Natural killer cell (primary cell): ENCODE measurements around the gene IL17RD. TPM values are rescaled to one million over a fixed set of nuclear protein-coding genes. Genes with fewer than 3 reads are reported as not detected.
"Not testable (repeated sequence)": the region's sequence is repeated elsewhere in the genome, so short reads cannot be mapped to it uniquely, and the experiment has no call there.

Source experiments
- ATAC-seq, 3 donors: fragments of 150-1000 bp in 2 of 3; fragments of 200-7000 bp in 1 of 3; cut with Tn5 transposase; 1 replicate in 1 of 3; 2 replicates in 2 of 3; pipeline ENCODE4 v1.10.0; 2021; ENCODE audit warnings: mild to moderate bottlenecking in 2 of 3, moderate library complexity in 2 of 3
- DNase-seq, 2 donors: peaks; one replicate each; pipeline versions ENCODE4 v3.0.0 to v3.0.0-alpha.2; 2013 to 2021; ENCODE audit warnings: mixed read lengths in 1 of 2
- H3K27ac ChIP-seq: one replicate; pipeline ENCODE4 v1.5.1; 2013; ENCODE audit warnings: mild to moderate bottlenecking, low read length
- H3K27me3 ChIP-seq: one replicate; pipeline ENCODE4 v1.6.1; 2013; ENCODE audit warnings: low read length; ENCODE audit not compliant: control insufficient read depth, insufficient read depth
- H3K36me3 ChIP-seq: one replicate; pipeline ENCODE4 v1.6.1; 2013; ENCODE audit warnings: low read length; ENCODE audit not compliant: control insufficient read depth, insufficient read depth
- H3K4me1 ChIP-seq: one replicate; pipeline ENCODE4 v1.6.1; 2013; ENCODE audit warnings: low read length; ENCODE audit not compliant: control insufficient read depth, insufficient read depth
- H3K4me3 ChIP-seq: one replicate; pipeline ENCODE4 v1.5.1; 2013; ENCODE audit warnings: low read length
- H3K9me3 ChIP-seq: one replicate; pipeline ENCODE4 v1.6.1; 2013; ENCODE audit warnings: low read length; ENCODE audit not compliant: control insufficient read depth, insufficient read depth
- H3K27ac Mint-ChIP-seq, 2 donors: one replicate each; pipeline ENCODE4 v1.8.0; 2022; ENCODE audit warnings: mild to moderate bottlenecking in 2 of 2, mixed read lengths in 2 of 2, moderate library complexity in 1 of 2
- H3K27me3 Mint-ChIP-seq, 2 donors: one replicate each; pipeline ENCODE4 v1.8.0; 2022; ENCODE audit warnings: low read depth in 2 of 2, mixed read lengths in 2 of 2
- H3K36me3 Mint-ChIP-seq: one replicate; pipeline ENCODE4 v1.8.0; 2022; ENCODE audit warnings: mixed read lengths
- H3K4me1 Mint-ChIP-seq, 2 donors: one replicate each; pipeline ENCODE4 v1.8.0; 2022; ENCODE audit warnings: mixed read lengths in 2 of 2
- H3K4me3 Mint-ChIP-seq: one replicate; pipeline ENCODE4 v1.8.0; 2022; ENCODE audit warnings: mild to moderate bottlenecking, moderate library complexity, mixed read lengths
- H3K9me3 Mint-ChIP-seq, 2 donors: one replicate each; pipeline ENCODE4 v1.8.0; 2022; ENCODE audit warnings: mixed read lengths in 2 of 2
- CTCF ChIP-seq: fragments of 200-600 bp; IDR thresholded peaks from one replicate; pipeline ENCODE4 v1.8.0; 2022; ENCODE audit warnings: antibody characterized with exemption
- WGBS: methylation state at CpG from one replicate; pipeline ENCODE4 v1.1.7; 2013; ENCODE audit warnings: missing lambda C conversion rate; ENCODE audit not compliant: insufficient coverage; 5-methylcytosine and 5-hydroxymethylcytosine counted together
- intact Hi-C: fragments of 100-400 bp; cut with micrococcal nuclease; formaldehyde crosslinking; loops from one replicate; pipeline ENCODE4 v1.14.2; 2022
- total RNA-seq, 4 donors: library from RNA; stranded (reverse); fragments of 120-200 nt in 1 of 4; gene quantifications; one replicate each; pipeline versions ENCODE4 v1.2.3 to v1.2.4, GENCODE V29; 2013 to 2022

The IL17RD gene
- total RNA-seq, 3 donors from 2014 or later (not counting 1 experiment from before 2014, with no cell fraction given), result 0.05 to 0.08 TPM; not detected in 1

- no peak for TF ChIP-seq CTCF
- Histone ChIP-seq H3K36me3 (no peaks in the 10 kb centered on the region), H3K4me3 (no peak overlapping the region), H3K4me1 (no peaks in the 10 kb centered on the region), H3K27ac (no peak overlapping the region), H3K9me3 (no peaks in the 10 kb centered on the region), H3K27me3 (no peaks in the 10 kb centered on the region)
- peaks cover 0 to 7% of the 10 kb centered on the region in 2 donors for H3K27me3 Mint-ChIP-seq
- WGBS, result 100% methylated on average over 1 of the region's 1 CpG
- H3K9me3 Mint-ChIP-seq, result no peaks in the 10 kb centered on the region
- DNase-seq (no peak), ATAC-seq (no peak)
- intact Hi-C loops, result no loop called here
- H3K27ac Mint-ChIP-seq, result no peak overlapping the region
- no peaks in the 10 kb centered on the region for H3K4me1 Mint-ChIP-seq
- no peaks in the 10 kb centered on the region for H3K36me3 Mint-ChIP-seq
- no peak overlapping the region for H3K4me3 Mint-ChIP-seq
These were observed 77.6 kb downstream of the IL17RD start for GRCh38 chr3:57087361-57088092.

GRCh38 chr3:57086201-57086600 is 79.0 kb downstream of the IL17RD start:
- Histone ChIP-seq H3K9me3 (no peaks in the 10 kb centered on the region), H3K27me3 (peaks cover under 1% of the 10 kb centered on the region), H3K36me3 (no peaks in the 10 kb centered on the region), H3K4me1 (no peaks in the 10 kb centered on the region), H3K27ac (no peak overlapping the region), H3K4me3 (no peak overlapping the region)
- Mint-ChIP-seq H3K4me3 (no peak overlapping the region), H3K9me3 (no peaks in the 10 kb centered on the region), H3K27ac (no peak overlapping the region), H3K36me3 (no peaks in the 10 kb centered on the region), H3K27me3 (peaks cover under 1 to 7% of the 10 kb centered on the region in 2 donors), H3K4me1 (no peaks in the 10 kb centered on the region)
- DNase-seq, result no peak
- no peak for ATAC-seq
- no peak for TF ChIP-seq CTCF
- intact Hi-C loops, result no loop called here

GRCh38 chr3:57085211-57085610 is 79.9 kb downstream of the IL17RD start:
- Histone ChIP-seq H3K27ac (no peak overlapping the region), H3K27me3 (peaks cover 2% of the 10 kb centered on the region), H3K4me1 (no peaks in the 10 kb centered on the region), H3K36me3 (no peaks in the 10 kb centered on the region), H3K4me3 (no peak overlapping the region), H3K9me3 (no peaks in the 10 kb centered on the region)
- Mint-ChIP-seq H3K36me3 (no peaks in the 10 kb centered on the region), H3K9me3 (no peaks in the 10 kb centered on the region), H3K4me1 (no peaks in the 10 kb centered on the region), H3K27ac (no peak overlapping the region), H3K27me3 (peaks cover 10 to 15% of the 10 kb centered on the region in 2 donors), H3K4me3 (no peak overlapping the region)
- no peak for TF ChIP-seq CTCF
- ATAC-seq, result no peak
- no peak for DNase-seq
- intact Hi-C loops, result no loop called here
- 94% methylated on average over 3 of the region's 4 CpGs for WGBS

GRCh38 chr3:57083266-57083995 is 81.7 kb downstream of the IL17RD start:
- H3K4me1 Mint-ChIP-seq, H3K27ac Mint-ChIP-seq, H3K9me3 ChIP-seq, ATAC-seq, H3K36me3 Mint-ChIP-seq, intact Hi-C loops, DNase-seq, H3K27ac ChIP-seq, H3K27me3 ChIP-seq, H3K36me3 ChIP-seq, H3K4me3 Mint-ChIP-seq, H3K9me3 Mint-ChIP-seq, H3K4me3 ChIP-seq: not testable (repeated sequence)
- 64% methylated on average over 13 of the region's 16 CpGs for WGBS
- peaks cover 12% of the 10 kb centered on the region for H3K4me1 ChIP-seq
- peaks cover 11 to 15% of the 10 kb centered on the region in 2 donors for H3K27me3 Mint-ChIP-seq
